Nephron progenitor cell (in vitro differentiated cells): ENCODE data around the gene GNL2.

Source experiments
- DNase-seq: peaks from one replicate; pipeline ENCODE4 v3.0.0; 2021
- H3K27ac Mint-ChIP-seq: 2 replicates; pipeline ENCODE4 v1.8.0; 2021; ENCODE audit warnings: mild to moderate bottlenecking, moderate library complexity, mixed read lengths
- H3K27me3 Mint-ChIP-seq: 2 replicates; pipeline ENCODE4 v1.8.0; 2021; ENCODE audit warnings: mild to moderate bottlenecking, low read depth, mixed read lengths; ENCODE audit not compliant: poor library complexity
- H3K36me3 Mint-ChIP-seq: 2 replicates; pipeline ENCODE4 v1.8.0; 2021; ENCODE audit warnings: low read depth, mixed read lengths
- H3K4me1 Mint-ChIP-seq: 2 replicates; pipeline ENCODE4 v1.8.0; 2021; ENCODE audit warnings: mixed read lengths
- H3K4me3 Mint-ChIP-seq: 2 replicates; pipeline ENCODE4 v1.8.0; 2021; ENCODE audit warnings: mild to moderate bottlenecking, moderate library complexity, mixed read lengths
- H3K9me3 Mint-ChIP-seq: 2 replicates; pipeline ENCODE4 v1.8.0; 2021; ENCODE audit warnings: mild to moderate bottlenecking, moderate library complexity, mixed read lengths
- TF ChIP-seq, protein P1 (sequence below): fragments of 200-600 bp; sonication (generic); IDR thresholded peaks from 2 replicates; pipeline ENCODE4 v1.5.0; 2021; ENCODE audit warnings: antibody characterized with exemption

Gene GNL2

DNA sequence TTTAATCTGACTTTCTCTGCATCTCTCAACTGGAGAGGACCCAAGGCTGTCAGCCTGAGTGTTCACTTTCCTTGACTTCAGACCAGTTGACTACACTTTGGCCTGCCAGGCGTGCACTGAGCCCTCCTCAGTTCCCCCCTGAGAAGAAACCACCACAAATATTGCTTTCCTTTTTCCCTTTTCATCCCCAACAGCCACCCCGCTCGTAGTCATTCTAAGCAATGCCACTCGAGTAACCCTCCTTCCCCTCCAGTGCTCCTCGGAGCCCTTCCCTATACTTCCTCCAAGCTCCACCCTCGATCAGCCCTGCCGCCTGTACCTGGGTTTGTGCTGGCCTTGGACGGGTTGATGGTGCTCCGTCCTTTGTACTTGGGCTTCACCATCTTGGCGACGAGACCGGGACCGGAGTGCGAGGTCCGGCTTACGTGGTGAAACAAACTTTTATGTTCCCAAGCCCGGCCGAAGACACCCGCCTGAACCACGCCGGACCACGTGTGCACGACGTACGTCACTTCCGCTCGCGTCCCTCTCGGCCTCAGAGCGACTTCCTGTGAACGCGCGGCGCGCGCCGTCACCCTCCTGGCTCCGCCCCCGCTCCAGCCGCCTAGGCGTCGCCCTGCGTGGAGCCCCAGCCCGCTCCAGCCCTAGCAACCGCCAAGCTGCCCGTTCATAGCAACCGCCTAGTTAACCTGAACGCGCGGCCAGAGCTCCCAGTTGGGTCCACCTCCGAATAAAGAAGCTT lies at the start of gene GNL2:
Gene GNL2 (minus strand): TSS at position 498 of the 742 bp plus-strand sequence. CDS start 115 bp downstream, at position 383.
- Mint-ChIP-seq H3K27ac (peak within 1 kb of the TSS; percentile 97), H3K36me3 (peaks cover 6% of the 10 kb centered on the region), H3K9me3 (no peaks in the 10 kb centered on the region), H3K27me3 (peaks cover 45% of the 10 kb centered on the region), H3K4me3 (peak within 1 kb of the TSS; percentile 99), H3K4me1 (peaks cover 32% of the 10 kb centered on the region)
- TF ChIP-seq, protein P1, sequence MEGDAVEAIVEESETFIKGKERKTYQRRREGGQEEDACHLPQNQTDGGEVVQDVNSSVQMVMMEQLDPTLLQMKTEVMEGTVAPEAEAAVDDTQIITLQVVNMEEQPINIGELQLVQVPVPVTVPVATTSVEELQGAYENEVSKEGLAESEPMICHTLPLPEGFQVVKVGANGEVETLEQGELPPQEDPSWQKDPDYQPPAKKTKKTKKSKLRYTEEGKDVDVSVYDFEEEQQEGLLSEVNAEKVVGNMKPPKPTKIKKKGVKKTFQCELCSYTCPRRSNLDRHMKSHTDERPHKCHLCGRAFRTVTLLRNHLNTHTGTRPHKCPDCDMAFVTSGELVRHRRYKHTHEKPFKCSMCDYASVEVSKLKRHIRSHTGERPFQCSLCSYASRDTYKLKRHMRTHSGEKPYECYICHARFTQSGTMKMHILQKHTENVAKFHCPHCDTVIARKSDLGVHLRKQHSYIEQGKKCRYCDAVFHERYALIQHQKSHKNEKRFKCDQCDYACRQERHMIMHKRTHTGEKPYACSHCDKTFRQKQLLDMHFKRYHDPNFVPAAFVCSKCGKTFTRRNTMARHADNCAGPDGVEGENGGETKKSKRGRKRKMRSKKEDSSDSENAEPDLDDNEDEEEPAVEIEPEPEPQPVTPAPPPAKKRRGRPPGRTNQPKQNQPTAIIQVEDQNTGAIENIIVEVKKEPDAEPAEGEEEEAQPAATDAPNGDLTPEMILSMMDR, result no peak
- peak; percentile 99 for DNase-seq

GRCh38 chr1:37641059-37641458 lies 45.3 kb upstream of the GNL2 start:
- Mint-ChIP-seq H3K27me3 (peaks cover 8% of the 10 kb centered on the region), H3K4me1 (peaks cover 3% of the 10 kb centered on the region), H3K36me3 (no peaks in the 10 kb centered on the region), H3K9me3 (no peaks in the 10 kb centered on the region), H3K4me3 (no peak overlapping the region), H3K27ac (no peak overlapping the region)
- TF ChIP-seq, protein P1, result no peak
- no peak for DNase-seq

DNA sequence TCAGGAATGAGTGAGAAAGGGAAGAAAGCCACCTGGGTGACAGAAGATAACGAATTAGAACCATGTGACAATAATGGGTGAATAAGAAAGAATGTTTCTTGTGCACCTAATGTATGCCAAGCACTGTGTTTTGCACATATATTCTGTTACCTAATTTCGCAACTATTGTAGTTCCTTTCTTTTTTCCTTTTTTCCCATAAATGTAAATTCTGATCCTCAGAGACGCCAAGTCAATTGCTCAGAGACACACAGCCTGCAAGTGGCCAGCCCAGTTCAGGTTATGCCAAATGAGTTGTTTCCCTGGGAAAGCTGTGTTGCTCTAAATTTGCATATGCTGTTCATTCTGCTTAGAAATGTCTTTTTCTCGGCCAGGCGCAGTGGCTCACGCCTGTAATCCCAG lies 40.7 kb upstream of the GNL2 start:
- DNase-seq, result no peak
- Mint-ChIP-seq H3K27me3 (peaks cover 30% of the 10 kb centered on the region), H3K36me3 (no peaks in the 10 kb centered on the region), H3K27ac (no peak overlapping the region), H3K4me3 (no peak overlapping the region), H3K9me3 (no peaks in the 10 kb centered on the region), H3K4me1 (peaks cover 15% of the 10 kb centered on the region)
- TF ChIP-seq, protein P1, result no peak

GRCh38 chr1:37634992-37635902 lies 39.5 kb upstream of the GNL2 start:
- H3K27ac Mint-ChIP-seq, result no peak overlapping the region
- H3K27me3 Mint-ChIP-seq, result peaks cover 42% of the 10 kb centered on the region
- no peaks in the 10 kb centered on the region for H3K36me3 Mint-ChIP-seq
- TF ChIP-seq, protein P1, result no peak
- no peak for DNase-seq
- no peaks in the 10 kb centered on the region for H3K9me3 Mint-ChIP-seq
- H3K4me3 Mint-ChIP-seq, result peak overlapping the region; percentile 71
- H3K4me1 Mint-ChIP-seq, result peaks cover 15% of the 10 kb centered on the region

DNA sequence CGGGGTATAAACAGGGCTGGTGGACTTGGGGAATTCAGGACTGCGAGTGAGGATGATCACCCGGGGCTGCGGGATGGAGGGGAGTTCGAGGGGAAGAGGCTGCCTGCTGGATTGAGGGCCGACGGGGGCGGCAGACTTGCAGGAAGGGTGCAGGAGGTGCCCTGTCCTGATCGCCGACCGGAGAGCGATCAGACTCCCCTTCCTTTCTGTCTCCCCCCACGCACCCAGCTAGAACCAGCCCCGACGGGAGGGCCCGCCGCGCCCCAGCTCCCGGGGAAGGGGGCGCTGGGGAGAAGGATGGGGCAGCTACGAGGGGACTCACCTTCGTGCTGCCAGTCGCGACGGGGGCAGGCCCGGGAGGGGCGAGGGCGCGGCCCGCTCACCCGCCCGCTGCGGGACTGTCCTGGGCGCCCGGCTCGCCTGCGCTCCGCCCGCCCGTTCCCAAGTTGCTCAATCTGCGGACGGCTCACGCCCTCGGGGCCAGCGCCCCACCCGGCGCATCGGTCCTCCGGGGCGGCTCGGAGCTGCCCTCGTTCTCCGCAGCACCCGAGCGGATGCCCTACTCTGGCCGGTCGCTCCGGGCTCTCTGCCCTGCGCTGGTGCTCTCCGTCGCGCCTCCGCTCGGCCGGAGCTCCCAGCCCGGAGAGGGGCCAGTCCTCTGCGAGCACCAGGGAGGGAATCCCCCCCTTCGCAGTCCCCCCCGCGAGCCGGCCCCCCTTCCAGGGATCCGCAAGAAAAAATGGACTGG lies 38.7 kb upstream of the GNL2 start, which contains the start of gene RSPO1:
Gene RSPO1 (minus strand): TSS at position 649 of the 748 bp plus-strand sequence. CDS start 5,231 bp downstream, outside the sequence.
- Mint-ChIP-seq H3K27me3 (peaks cover 50% of the 10 kb centered on the region), H3K36me3 (no peaks in the 10 kb centered on the region), H3K27ac (no peak within 1 kb of the TSS), H3K9me3 (no peaks in the 10 kb centered on the region), H3K4me3 (peak within 1 kb of the TSS; percentile 71), H3K4me1 (peaks cover 15% of the 10 kb centered on the region)
- TF ChIP-seq, protein P1, result no peak
- peak; percentile 56 for DNase-seq
